Activated CD8-positive, alpha-beta memory T cell treated with anti-CD3 and anti-CD28 coated beads, Interleukin-2, amount 10 ng/mL, durations not matched to agents 7 days and 5 days (primary cell): ENCODE measurements around the gene ING3. TPM values are rescaled to one million over a fixed set of nuclear protein-coding genes. Genes with fewer than 3 reads are reported as not detected.
A peak's percentile ranks its signal among the peaks of the same experiment; 100 is the strongest.

ENCODE experiments used
- ATAC-seq: fragments of 150-1000 bp; cut with Tn5 transposase; one replicate; pipeline ENCODE4 v1.10.0; 2021; ENCODE audit warnings: moderate library complexity
- CTCF ChIA-PET: fragments of 350-600 bp; sonication (Branson Sonifier 250); formaldehyde crosslinking; loops from one replicate; lab custom pipeline; 2021; ENCODE audit warnings: antibody characterized with exemption; lab: Charles Lee
- DNase-seq: peaks from one replicate; pipeline ENCODE4 v3.0.0-alpha.2; 2020
- H3K27ac Mint-ChIP-seq: one replicate; pipeline ENCODE4 v1.8.0; 2021; ENCODE audit warnings: mild to moderate bottlenecking, mixed read lengths
- H3K27me3 Mint-ChIP-seq: one replicate; pipeline ENCODE4 v1.8.0; 2021; ENCODE audit warnings: mixed read lengths
- H3K36me3 Mint-ChIP-seq: one replicate; pipeline ENCODE4 v1.8.0; 2021; ENCODE audit warnings: mild to moderate bottlenecking, mixed read lengths
- H3K4me1 Mint-ChIP-seq: one replicate; pipeline ENCODE4 v1.8.0; 2021; ENCODE audit warnings: mixed read lengths
- H3K4me3 Mint-ChIP-seq: one replicate; pipeline ENCODE4 v1.8.0; 2021; ENCODE audit warnings: mild to moderate bottlenecking, moderate library complexity, mixed read lengths
- H3K9me3 Mint-ChIP-seq: one replicate; pipeline ENCODE4 v1.8.0; 2022; ENCODE audit warnings: low read depth, mixed read lengths
- total RNA-seq, 2 experiments: library from RNA; stranded (reverse); gene quantifications; one replicate each; pipeline ENCODE4 v1.2.3, GENCODE V29; 2021

ING3 gene
- total RNA-seq, 2 experiments from 2014 or later, result 23.3 to 28.2 TPM

DNA sequence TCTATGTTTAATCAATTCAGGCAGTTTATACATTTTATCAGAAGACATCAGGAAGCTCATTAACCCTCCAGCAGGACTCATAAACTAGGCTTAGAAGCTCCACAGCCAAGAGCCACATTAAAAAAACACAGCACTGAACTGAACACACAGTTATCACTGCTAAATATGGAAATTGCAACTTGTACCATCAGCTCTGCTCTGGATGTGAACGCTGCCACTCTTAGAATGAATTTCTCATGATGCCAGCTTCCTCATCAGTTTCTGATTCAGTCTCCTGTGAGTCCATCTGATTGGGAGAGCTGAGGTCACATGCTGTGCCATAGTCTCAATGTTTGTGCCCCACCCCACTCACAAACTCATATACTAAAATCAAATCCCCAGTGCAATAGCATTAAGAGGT, 17.1 kb upstream of the ING3 start:
- Mint-ChIP-seq H3K4me3 (no peak overlapping the region), H3K27me3 (peaks cover 11% of the 10 kb centered on the region), H3K9me3 (no peaks in the 10 kb centered on the region), H3K36me3 (no peaks in the 10 kb centered on the region), H3K4me1 (peaks cover 10% of the 10 kb centered on the region), H3K27ac (no peak overlapping the region)
- DNase-seq, result no peak
- CTCF ChIA-PET, result no interaction called here
- ATAC-seq, result no peak

- H3K4me3 Mint-ChIP-seq, result no peak overlapping the region
- no peak overlapping the region for H3K27ac Mint-ChIP-seq
- CTCF ChIA-PET, result interaction anchor here (0.7 kb wide), 1 partner anchor 474 kb away, joined by 4 read pairs; no protein-coding TSS in a partner anchor
- H3K9me3 Mint-ChIP-seq, result no peaks in the 10 kb centered on the region
- H3K27me3 Mint-ChIP-seq, result no peaks in the 10 kb centered on the region
- no peaks in the 10 kb centered on the region for H3K36me3 Mint-ChIP-seq
- DNase-seq (no peak), ATAC-seq (no peak)
- peaks cover 8% of the 10 kb centered on the region for H3K4me1 Mint-ChIP-seq
Observed at GRCh38 chr7:120939345-120939744, 11.2 kb upstream of the ING3 start.

GRCh38 chr7:120941064-120941463, 9.5 kb upstream of the ING3 start:
- no peak for ATAC-seq

GRCh38 chr7:120941856-120942255, 8.7 kb upstream of the ING3 start:
- ATAC-seq (no peak), DNase-seq (no peak)
- Mint-ChIP-seq H3K9me3 (no peaks in the 10 kb centered on the region), H3K4me1 (peaks cover 8% of the 10 kb centered on the region), H3K4me3 (no peak overlapping the region), H3K27me3 (peaks cover 10% of the 10 kb centered on the region), H3K36me3 (no peaks in the 10 kb centered on the region), H3K27ac (no peak overlapping the region)
- CTCF ChIA-PET, result interaction anchor here (1.2 to 1.6 kb wide), 3 partner anchors 136 to 150 kb away, joined by 3 to 8 read pairs (median 5); no protein-coding TSS in a partner anchor

More at GRCh38 chr7:120941064-120941463, 9.5 kb upstream of the ING3 start:
- Mint-ChIP-seq H3K27ac (no peak overlapping the region), H3K4me3 (no peak overlapping the region), H3K36me3 (no peaks in the 10 kb centered on the region), H3K27me3 (peaks cover 6% of the 10 kb centered on the region), H3K4me1 (peaks cover 8% of the 10 kb centered on the region), H3K9me3 (no peaks in the 10 kb centered on the region)
- DNase-seq, result no peak
- CTCF ChIA-PET, result interaction anchor here (1.2 to 1.3 kb wide), 2 partner anchors 135 to 149 kb away, joined by 3 to 8 read pairs; no protein-coding TSS in a partner anchor

- Mint-ChIP-seq H3K4me1 (peaks cover 2% of the 10 kb centered on the region), H3K9me3 (no peaks in the 10 kb centered on the region), H3K4me3 (no peak overlapping the region), H3K36me3 (no peaks in the 10 kb centered on the region), H3K27ac (no peak overlapping the region), H3K27me3 (peaks cover 10% of the 10 kb centered on the region)
- DNase-seq, result no peak
- no peak for ATAC-seq
- CTCF ChIA-PET, result interaction anchor here (1.2 to 1.6 kb wide), 2 partner anchors 137 to 151 kb away, joined by 5 to 6 read pairs; no protein-coding TSS in a partner anchor
Observed at GRCh38 chr7:120942861-120943260, 7.7 kb upstream of the ING3 start.

- Mint-ChIP-seq H3K27me3 (peaks cover 12% of the 10 kb centered on the region), H3K4me3 (no peak overlapping the region), H3K4me1 (peaks cover 11% of the 10 kb centered on the region), H3K9me3 (no peaks in the 10 kb centered on the region), H3K27ac (no peak overlapping the region), H3K36me3 (no peaks in the 10 kb centered on the region)
- DNase-seq (no peak), ATAC-seq (no peak)
- CTCF ChIA-PET, result interaction anchor here (1.0 kb wide), 1 partner anchor 10 kb away, joined by 3 read pairs; no protein-coding TSS in a partner anchor
Observed at GRCh38 chr7:120944826-120945562, 5.6 kb upstream of the ING3 start.

GRCh38 chr7:120947980-120948379, 2.6 kb upstream of the ING3 start:
- peaks cover 20% of the 10 kb centered on the region for H3K4me1 Mint-ChIP-seq
- no peak overlapping the region for H3K4me3 Mint-ChIP-seq
- no peak overlapping the region for H3K27ac Mint-ChIP-seq
- H3K9me3 Mint-ChIP-seq, result no peaks in the 10 kb centered on the region
- DNase-seq, result no peak
- no peak for ATAC-seq
- H3K36me3 Mint-ChIP-seq, result peaks cover 5% of the 10 kb centered on the region
- peaks cover 12% of the 10 kb centered on the region for H3K27me3 Mint-ChIP-seq
- CTCF ChIA-PET, result interaction anchor here (0.8 kb wide), 1 partner anchor 155 kb away, joined by 3 read pairs; no protein-coding TSS in a partner anchor

DNA sequence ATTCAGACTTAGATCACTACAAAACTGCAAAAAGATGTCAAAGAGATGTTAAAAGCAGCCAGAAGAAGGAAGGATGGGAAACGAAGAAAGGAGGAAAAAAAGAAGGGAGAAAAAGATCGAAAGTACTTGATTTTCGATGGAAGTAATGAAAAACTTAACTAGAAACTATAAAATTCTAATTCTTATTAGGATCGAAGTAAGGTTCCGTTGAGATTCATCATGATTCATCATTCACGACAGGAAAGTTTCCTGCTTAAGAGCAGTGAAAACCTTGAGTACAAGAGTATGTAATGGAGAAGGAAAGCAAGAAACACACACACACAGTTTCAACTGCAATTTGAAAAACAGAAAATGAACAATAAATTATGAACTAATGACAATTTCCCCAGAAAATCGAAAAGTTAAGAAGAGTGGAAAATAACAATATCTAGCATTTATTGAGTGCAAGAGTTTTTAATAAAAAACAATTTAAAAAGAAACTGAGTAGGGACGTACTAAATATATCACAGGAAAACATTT, 1.1 kb upstream of the ING3 start:
- Mint-ChIP-seq H3K27ac (peak overlapping the region; percentile 99), H3K9me3 (no peaks in the 10 kb centered on the region), H3K4me1 (peaks cover 20% of the 10 kb centered on the region), H3K4me3 (peak overlapping the region; percentile 98), H3K27me3 (peaks cover 12% of the 10 kb centered on the region), H3K36me3 (peaks cover 14% of the 10 kb centered on the region)
- CTCF ChIA-PET, result no interaction called here
- ATAC-seq (no peak), DNase-seq (no peak)

GRCh38 chr7:120949998-120950538, 509 bp upstream of the ING3 start:
- DNase-seq (no peak), ATAC-seq (no peak)
- peaks cover 16% of the 10 kb centered on the region for H3K36me3 Mint-ChIP-seq
- H3K4me3 Mint-ChIP-seq, result peak overlapping the region; percentile 98
- H3K9me3 Mint-ChIP-seq, result no peaks in the 10 kb centered on the region
- CTCF ChIA-PET, result interaction anchor here (0.6 to 1.9 kb wide), 4 partner anchors 10 to 158 kb away, joined by 3 to 5 read pairs (median 4); no protein-coding TSS in a partner anchor
- H3K27ac Mint-ChIP-seq, result peak overlapping the region; percentile 99
- peaks cover 25% of the 10 kb centered on the region for H3K4me1 Mint-ChIP-seq
- peaks cover 8% of the 10 kb centered on the region for H3K27me3 Mint-ChIP-seq

- CTCF ChIA-PET, result interaction anchor here (1.3 to 1.9 kb wide), 3 partner anchors 35 to 159 kb away, joined by 3 to 5 read pairs (median 5); no protein-coding TSS in a partner anchor
- H3K36me3 Mint-ChIP-seq, result peaks cover 24% of the 10 kb centered on the region
- DNase-seq, result no peak
Observed at GRCh38 chr7:120951309-120951699, 727 bp downstream of the ING3 start.

GRCh38 chr7:120951826-120952225, 1.2 kb downstream of the ING3 start:
- CTCF ChIA-PET, result interaction anchor here (1.3 to 1.9 kb wide), 3 partner anchors 35 to 160 kb away, joined by 3 to 5 read pairs (median 5); no protein-coding TSS in a partner anchor
- no peak for ATAC-seq
- no peak for DNase-seq

More at GRCh38 chr7:120951309-120951699, 727 bp downstream of the ING3 start:
- Mint-ChIP-seq H3K4me3 (peak overlapping the region; percentile 98), H3K4me1 (peaks cover 36% of the 10 kb centered on the region), H3K9me3 (no peaks in the 10 kb centered on the region), H3K27ac (peak overlapping the region; percentile 99), H3K27me3 (peaks cover 3% of the 10 kb centered on the region)
- no peak for ATAC-seq

GRCh38 chr7:120955577-120956149, 5.1 kb downstream of the ING3 start:
- Mint-ChIP-seq H3K36me3 (peaks cover 50% of the 10 kb centered on the region), H3K27ac (peak overlapping the region; percentile 71), H3K27me3 (no peaks in the 10 kb centered on the region), H3K4me1 (peaks cover 36% of the 10 kb centered on the region), H3K4me3 (peak overlapping the region; percentile 9), H3K9me3 (no peaks in the 10 kb centered on the region)
- CTCF ChIA-PET, result interaction anchor here (0.7 to 1.4 kb wide), 2 partner anchors 31 to 150 kb away, joined by 3 read pairs; no protein-coding TSS in a partner anchor
- no peak for DNase-seq
- ATAC-seq, result peak; percentile 5

More at GRCh38 chr7:120951826-120952225, 1.2 kb downstream of the ING3 start:
- H3K9me3 Mint-ChIP-seq, result no peaks in the 10 kb centered on the region
- peaks cover 2% of the 10 kb centered on the region for H3K27me3 Mint-ChIP-seq
- peaks cover 28% of the 10 kb centered on the region for H3K36me3 Mint-ChIP-seq
- peak overlapping the region; percentile 98 for H3K4me3 Mint-ChIP-seq
- peaks cover 36% of the 10 kb centered on the region for H3K4me1 Mint-ChIP-seq
- H3K27ac Mint-ChIP-seq, result peak overlapping the region; percentile 99
